IMR-90 (cell line): Measurements from ENCODE around the gene PI4KA. TPM values are rescaled to one million over a fixed set of nuclear protein-coding genes. Genes with fewer than 3 reads are reported as not detected.

ENCODE experiments used
- ATAC-seq: fragments of 200-7000 bp; cut with Tn5 transposase; 2 replicates; pipeline ENCODE4 v1.9.1; 2020; ENCODE audit warnings: low read depth, mild to moderate bottlenecking, moderate library complexity
- BruUV-seq: library from RNA; stranded (reverse); fragments of 400-500 nt; replicated peaks from 2 replicates; lab custom pipeline; 2021; lab: Mats Ljungman, UMichigan
- CTCF ChIA-PET: fragments of 300-600 bp; formaldehyde crosslinking; extraction: SDS; loops from one replicate; lab custom pipeline; 2021; ENCODE audit warnings: antibody characterized with exemption; lab: Yijun Ruan, JAX
- POLR2A ChIA-PET: fragments of 300-600 bp; sonication (Branson Sonifier 250); formaldehyde crosslinking; loops from one replicate; lab custom pipeline; 2022; ENCODE audit warnings: antibody characterized with exemption; ENCODE audit not compliant: unreplicated experiment; lab: Charles Lee
- DNase-seq: peaks from one replicate; pipeline ENCODE4 v3.0.0; 2013
- H2AFZ ChIP-seq: replicated peaks from 2 replicates; pipeline ENCODE3; 2013; ENCODE audit warnings: low read length, mild to moderate bottlenecking; ENCODE audit not compliant: poor library complexity
- H2AK5ac ChIP-seq: 2 replicates; pipeline ENCODE4 v1.6.1; 2013; ENCODE audit warnings: low read depth, low read length, inconsistent platforms
- H2AK9ac ChIP-seq: replicated peaks from 2 replicates; pipeline ENCODE3; 2013; ENCODE audit warnings: mild to moderate bottlenecking, low read depth, low read length, moderate library complexity; ENCODE audit not compliant: poor library complexity
- H2BK120ac ChIP-seq: 2 replicates; pipeline ENCODE4 v1.6.1; 2013; ENCODE audit warnings: low read depth, low read length, inconsistent platforms
- H2BK15ac ChIP-seq: 3 replicates; pipeline ENCODE4 v1.6.1; 2013; ENCODE audit warnings: low read depth, low read length, inconsistent platforms
- H2BK20ac ChIP-seq: 2 replicates; pipeline ENCODE4 v1.6.1; 2013; ENCODE audit warnings: low read depth, mild to moderate bottlenecking, inconsistent platforms, low read length, moderate library complexity
- H2BK5ac ChIP-seq: 2 replicates; pipeline ENCODE4 v1.6.1; 2013; ENCODE audit warnings: mild to moderate bottlenecking, low read depth, low read length, inconsistent platforms; ENCODE audit not compliant: poor library complexity, severe bottlenecking
- H3K14ac ChIP-seq: replicated peaks from 2 replicates; pipeline ENCODE4 v1.6.1; 2013; ENCODE audit warnings: low read depth, low read length, inconsistent platforms
- H3K18ac ChIP-seq: 2 replicates; pipeline ENCODE4 v1.6.1; 2013; ENCODE audit warnings: low read depth, low read length, control low read depth
- H3K23ac ChIP-seq: 2 replicates; pipeline ENCODE4 v1.6.1; 2013; ENCODE audit warnings: low read depth, low read length, inconsistent platforms
- H3K27ac ChIP-seq: 2 replicates; pipeline ENCODE4 v1.5.1; 2013; ENCODE audit warnings: mild to moderate bottlenecking, control low read depth, low read length; ENCODE audit not compliant: insufficient read depth
- H3K27me3 ChIP-seq: 2 replicates; pipeline ENCODE4 v1.6.1; 2013; ENCODE audit warnings: low read length; ENCODE audit not compliant: control insufficient read depth, insufficient read depth
- H3K36me3 ChIP-seq: 2 replicates; pipeline ENCODE4 v1.6.1; 2013; ENCODE audit warnings: low read length, mixed read lengths; ENCODE audit not compliant: control insufficient read depth, insufficient read depth
- H3K4ac ChIP-seq: 2 replicates; pipeline ENCODE4 v1.6.1; 2013; ENCODE audit warnings: low read depth, low read length, inconsistent platforms
- H3K4me1 ChIP-seq: 2 replicates; pipeline ENCODE4 v1.6.1; 2013; ENCODE audit warnings: low read length, mixed read lengths; ENCODE audit not compliant: control insufficient read depth, insufficient read depth
- H3K4me2 ChIP-seq: 2 replicates; pipeline ENCODE4 v1.6.1; 2013; ENCODE audit warnings: low read depth, mild to moderate bottlenecking, control low read depth, low read length, moderate library complexity
- H3K4me3 ChIP-seq: 2 replicates; pipeline ENCODE4 v1.5.1; 2013; ENCODE audit warnings: low read depth, mild to moderate bottlenecking, control low read depth, low read length, moderate library complexity; ENCODE audit not compliant: insufficient read depth
- H3K56ac ChIP-seq: 2 replicates; pipeline ENCODE4 v1.6.1; 2013; ENCODE audit warnings: low read length, inconsistent platforms; ENCODE audit not compliant: insufficient read depth; ENCODE audit errors: extremely low read depth
- H3K79me1 ChIP-seq, 2 experiments: 2 replicates each; pipeline ENCODE4 v1.6.1; 2013; ENCODE audit warnings: low read length in 2 of 2, inconsistent platforms in 1 of 2, low read depth in 1 of 2
- H3K9ac ChIP-seq: 2 replicates; pipeline ENCODE4 v1.6.1; 2013; ENCODE audit warnings: low read depth, low read length, control low read depth
- H3K9me1 ChIP-seq: 2 replicates; pipeline ENCODE4 v1.6.1; 2013; ENCODE audit warnings: low read length, inconsistent platforms; ENCODE audit not compliant: insufficient read depth
- H3K9me3 ChIP-seq: 2 replicates; pipeline ENCODE4 v1.6.1; 2013; ENCODE audit warnings: low read length; ENCODE audit not compliant: control insufficient read depth, insufficient read depth
- H4K20me1 ChIP-seq: 2 replicates; pipeline ENCODE4 v1.6.1; 2013; ENCODE audit warnings: low read length, inconsistent platforms; ENCODE audit not compliant: insufficient read depth
- H4K5ac ChIP-seq: 2 replicates; pipeline ENCODE4 v1.6.1; 2013; ENCODE audit warnings: mild to moderate bottlenecking, low read depth, low read length, control low read depth
- H4K8ac ChIP-seq, 2 experiments: 2 replicates each; pipeline ENCODE4 v1.6.1; 2013; ENCODE audit warnings: low read depth in 2 of 2, low read length in 2 of 2, control low read depth in 1 of 2, inconsistent platforms in 1 of 2
- H4K91ac ChIP-seq: 2 replicates; pipeline ENCODE4 v1.6.1; 2013; ENCODE audit warnings: low read depth, low read length, inconsistent platforms; ENCODE audit not compliant: insufficient read depth
- CEBPB ChIP-seq: IDR thresholded peaks from 2 replicates; pipeline ENCODE4 v1.6.1; 2012; ENCODE audit warnings: low read depth, low read length, improper control_type of control experiment
- FOS ChIP-seq: fragments of 150-350 bp; IDR thresholded peaks from 2 replicates; pipeline ENCODE4 v1.6.1; 2016; ENCODE audit warnings: low read depth, low read length
- POLR2A ChIP-seq: IDR thresholded peaks from 2 replicates; pipeline ENCODE4 v1.6.1; 2012; ENCODE audit warnings: mild to moderate bottlenecking, low read depth, low read length
- WGBS, 2 experiments: methylation state at CpG; one replicate each; pipeline versions ENCODE4 v1.1.5 to v1.1.7; 2013; ENCODE audit warnings: missing lambda C conversion rate in 2 of 2; ENCODE audit not compliant: insufficient read length in 1 of 2; ENCODE audit errors: extremely low coverage in 2 of 2; 5-methylcytosine and 5-hydroxymethylcytosine counted together
- dilution Hi-C: fragments of 300-500 bp; cut with HindIII; formaldehyde crosslinking; loops from one replicate; pipeline ENCODE4 v1.14.3; 2018; ENCODE audit warnings: low sequenced_read_pairs; ENCODE audit not compliant: unreplicated experiment
- in situ Hi-C: fragments of 300-500 bp; cut with MboI; formaldehyde crosslinking; loops from 3 replicates; pipeline ENCODE4 v1.14.3; 2019; ENCODE audit warnings: low sequenced_read_pairs, inconsistent platforms, mixed read lengths
- intact Hi-C: fragments of 100-400 bp; cut with micrococcal nuclease; formaldehyde crosslinking; loops from 2 replicates; pipeline ENCODE4 v1.10.0; 2022
- polyA plus RNA-seq, 3 experiments: library from polyadenylated mRNA; depleted of rRNA; stranded (reverse); fragments of >200 nt; gene quantifications; 2 replicates each; pipeline ENCODE4 v1.2.3, GENCODE V29; 2012; ENCODE audit warnings: low replicate concordance in 1 of 3
- total RNA-seq: library from RNA; depleted of rRNA; stranded (reverse); fragments of >200 nt; gene quantifications from 2 replicates; pipeline ENCODE4 v1.2.3, GENCODE V29; 2012

Gene PI4KA
- total and polyA plus RNA-seq, 2 of the 4 experiments (the other 2 are of a cell fraction) = 16.8 to 35.5 TPM

DNA sequence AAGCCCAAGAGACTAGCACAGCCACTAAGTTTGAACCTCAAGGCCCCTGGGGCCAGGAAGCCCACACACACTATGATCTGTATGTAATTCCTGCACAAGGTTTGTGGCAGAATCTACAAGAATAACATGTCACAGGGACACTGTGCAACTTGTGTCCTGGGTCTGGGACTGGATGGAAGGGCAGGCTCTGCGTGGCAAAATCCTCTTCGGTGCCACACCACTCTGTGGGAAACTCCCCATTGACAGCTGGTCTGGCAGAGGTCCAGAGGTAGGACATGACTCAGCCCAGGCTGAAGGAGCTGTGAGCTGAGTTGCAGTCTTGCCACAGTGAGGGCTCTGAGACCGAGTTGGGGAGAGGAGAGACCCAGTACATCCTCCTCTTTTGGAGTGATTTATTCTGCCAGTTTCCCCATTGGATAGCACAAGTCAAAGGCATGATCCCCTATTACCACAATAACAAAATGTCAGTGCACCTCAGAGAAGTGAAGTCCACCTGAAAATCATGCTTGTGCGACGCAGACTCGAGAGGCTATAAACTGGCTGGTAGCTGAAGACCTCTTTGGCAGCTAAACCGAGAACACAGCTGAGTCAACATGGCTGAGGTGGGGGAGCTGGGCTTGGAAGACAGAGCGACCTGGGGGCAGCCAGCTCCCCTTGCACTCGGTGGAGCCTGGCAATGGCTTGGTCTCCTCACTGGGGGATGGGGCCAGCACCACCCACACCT, 108.0 kb downstream of the PI4KA start:
- Histone ChIP-seq H3K14ac (0 out of 2 replicates have a peak overlapping the region, but pooled peaks have one; percentile 60), H2BK20ac (no peak overlapping the region), H4K20me1 (peaks cover 13% of the 10 kb centered on the region), H2AFZ (peak overlapping the region; percentile 67), H3K79me1 (no peaks in the 10 kb centered on the region; a peak in 1 of 4 replicates), H2BK5ac (no peak overlapping the region), H3K4me1 (peaks cover 9% of the 10 kb centered on the region), H3K36me3 (peaks cover 45% of the 10 kb centered on the region), H3K9me3 (no peaks in the 10 kb centered on the region), H3K23ac (no peak overlapping the region), H3K4ac (no peak overlapping the region), H2AK9ac (peak overlapping the region; percentile 91), H4K8ac (no peak overlapping the region), H4K5ac (no peak overlapping the region), H4K91ac (no peak overlapping the region), H3K4me3 (no peak overlapping the region), H2AK5ac (peak overlapping the region; percentile 65; the same call in 1 of the 2 replicates), H3K9me1 (peaks cover 13% of the 10 kb centered on the region; the same call in 1 of the 2 replicates), H3K18ac (no peak overlapping the region), H3K27ac (no peak overlapping the region), H3K9ac (no peak overlapping the region), H2BK15ac (no peak overlapping the region), H2BK120ac (no peak overlapping the region), H3K4me2 (no peak overlapping the region), H3K56ac (no peak overlapping the region), H3K27me3 (no peaks in the 10 kb centered on the region)
- DNase-seq = peak; percentile 90
- in situ Hi-C loops (no loop called here), dilution Hi-C loops (no loop called here), intact Hi-C loops (no loop called here)
- WGBS, 2 experiments = no CpG with 5 or more reads among the region's 9 CpGs
- CTCF ChIA-PET = interaction anchor here (0.9 kb wide), 1 partner anchor 9 kb away, joined by 8 read pairs; no protein-coding TSS in a partner anchor
- POLR2A ChIA-PET = interaction anchor here (0.6 kb wide), 1 partner anchor 16 kb away, joined by 4 read pairs; no protein-coding TSS in a partner anchor
- no TSS peak for BruUV-seq
- ATAC-seq = peak; percentile 96
- TF ChIP-seq FOS = peak; percentile 35; the same call in 1 of the 2 replicates
- TF ChIP-seq POLR2A = no peak
- TF ChIP-seq CEBPB = peak; percentile 36; the same call in 1 of the 2 replicates
